Endometrial microvascular endothelial cells (primary cell): Measurements from ENCODE around the gene FDX1. TPM values are rescaled to one million over a fixed set of nuclear protein-coding genes. Genes with fewer than 3 reads are reported as not detected.

ENCODE experiments used
- in situ Hi-C: cut with HindIII; loops from 2 replicates; pipeline ENCODE4 v1.10.0; 2017; ENCODE audit warnings: low sequenced_read_pairs, low pct_unique_long_range_greater_than_20kb; ENCODE audit errors: inconsistent ontology term
- total RNA-seq: library from RNA; depleted of rRNA; stranded (reverse); fragments of >200 nt; gene quantifications from one replicate; pipeline ENCODE4 v1.2.3, GENCODE V29; 2015; ENCODE audit errors: inconsistent ontology term

The FDX1 gene
- total RNA-seq, 1 donor from 2014 or later, result 13.1 TPM

- in situ Hi-C loops, result no loop called here
Measured at GRCh38 chr11:110492321-110492685, 62.6 kb downstream of the FDX1 start.

GRCh38 chr11:110493346-110493745, 63.6 kb downstream of the FDX1 start:
- in situ Hi-C loops, result no loop called here

GRCh38 chr11:110497231-110497978, 67.7 kb downstream of the FDX1 start:
- in situ Hi-C loops, result no loop called here

GRCh38 chr11:110501428-110501827, 71.7 kb downstream of the FDX1 start:
- in situ Hi-C loops, result no loop called here

- in situ Hi-C loops, result no loop called here
Measured at GRCh38 chr11:110505528-110506284, 76.0 kb downstream of the FDX1 start.

GRCh38 chr11:110507328-110507727, 77.6 kb downstream of the FDX1 start:
- in situ Hi-C loops, result no loop called here

GRCh38 chr11:110508786-110509185, 79.0 kb downstream of the FDX1 start:
- in situ Hi-C loops, result no loop called here

- in situ Hi-C loops, result no loop called here
Measured at GRCh38 chr11:110509472-110509871, 79.7 kb downstream of the FDX1 start.

- in situ Hi-C loops, result no loop called here
Measured at GRCh38 chr11:110512026-110512425, 82.3 kb downstream of the FDX1 start.

GRCh38 chr11:110513259-110513801, 83.6 kb downstream of the FDX1 start:
- in situ Hi-C loops, result no loop called here

- in situ Hi-C loops, result no loop called here
Measured at GRCh38 chr11:110513846-110514437, 84.2 kb downstream of the FDX1 start.

Other genes starting within 250 kb of the FDX1 start
- gene RDX, start 133.3 kb upstream of the FDX1 start, total RNA-seq, result 63.9 TPM